ENCODE results near the gene KBTBD12. TPM values are rescaled to one million over a fixed set of nuclear protein-coding genes. Genes with fewer than 3 reads are reported as not detected.

KBTBD12 gene, protein sequence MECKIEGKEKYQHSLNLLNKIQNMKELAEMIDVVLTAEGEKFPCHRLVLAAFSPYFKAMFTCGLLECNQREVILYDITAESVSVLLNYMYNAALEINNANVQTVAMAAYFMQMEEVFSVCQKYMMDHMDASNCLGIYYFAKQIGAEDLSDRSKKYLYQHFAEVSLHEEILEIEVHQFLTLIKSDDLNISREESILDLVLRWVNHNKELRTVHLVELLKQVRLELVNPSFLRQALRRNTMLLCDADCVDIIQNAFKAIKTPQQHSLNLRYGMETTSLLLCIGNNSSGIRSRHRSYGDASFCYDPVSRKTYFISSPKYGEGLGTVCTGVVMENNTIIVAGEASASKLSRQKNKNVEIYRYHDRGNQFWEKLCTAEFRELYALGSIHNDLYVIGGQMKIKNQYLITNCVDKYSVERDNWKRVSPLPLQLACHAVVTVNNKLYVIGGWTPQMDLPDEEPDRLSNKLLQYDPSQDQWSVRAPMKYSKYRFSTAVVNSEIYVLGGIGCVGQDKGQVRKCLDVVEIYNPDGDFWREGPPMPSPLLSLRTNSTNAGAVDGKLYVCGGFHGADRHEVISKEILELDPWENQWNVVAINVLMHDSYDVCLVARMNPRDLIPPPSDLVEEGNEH
- 0.06 TPM for polyA plus RNA-seq (2013, experiment 1 of 2)
- 0.08 TPM for polyA plus RNA-seq (2013, experiment 2 of 2)

GRCh38 chr3:127915115-127915936, at the start of gene KBTBD12:
Gene KBTBD12 (plus strand): TSS chr3:127915232. CDS start chr3:127923062, 7,830 bp downstream.
- no peaks in the 10 kb centered on the region for H3K4me1 ChIP-seq (ENCODE audit: control insufficient read depth, low read depth, low read length)
- H3K23ac ChIP-seq (ENCODE audit: low read length): no peak within 1 kb of the TSS
- H2BK15ac ChIP-seq (replicated peaks; ENCODE audit: low read depth): no peak within 1 kb of the TSS
- WGBS (ENCODE audit: extremely low coverage, insufficient coverage, low lambda C conversion rate): no CpG with 5 or more reads among the region's 69 CpGs
- H4K8ac ChIP-seq (ENCODE audit: low read depth, low read length): no peak within 1 kb of the TSS
- peaks cover 2% of the 10 kb centered on the region for H3K27me3 ChIP-seq (ENCODE audit: insufficient read depth, low read length, poor library complexity)
- H3K36me3 ChIP-seq (ENCODE audit: control insufficient read depth, insufficient read depth, low read length): no peaks in the 10 kb centered on the region
- H3K4me3 ChIP-seq (ENCODE audit: low read length): no peak within 1 kb of the TSS
- no peak within 1 kb of the TSS for H3K27ac ChIP-seq (ENCODE audit: low read depth, low read length)
- no peak within 1 kb of the TSS for H3K56ac ChIP-seq (ENCODE audit: low read length)
- H2BK5ac ChIP-seq (ENCODE audit: low read length): no peak within 1 kb of the TSS
- no peak within 1 kb of the TSS for H3K9ac ChIP-seq (ENCODE audit: low read length)
- H3K79me2 ChIP-seq (ENCODE audit: control insufficient read depth, insufficient read depth, low read length): no peaks in the 10 kb centered on the region
- no peak within 1 kb of the TSS for H3K18ac ChIP-seq (ENCODE audit: low read length)
- DNase-seq: no peak
- H2BK120ac ChIP-seq (ENCODE audit: low read depth, low read length): no peak within 1 kb of the TSS
- H3K4ac ChIP-seq (ENCODE audit: low read depth, low read length): no peak within 1 kb of the TSS
- H3K4me2 ChIP-seq (ENCODE audit: low read length): no peak within 1 kb of the TSS
- no peak within 1 kb of the TSS for H2AK5ac ChIP-seq (ENCODE audit: low read length)
- no peaks in the 10 kb centered on the region for H3K79me1 ChIP-seq (ENCODE audit: low read length)
- no peak within 1 kb of the TSS for H4K5ac ChIP-seq (ENCODE audit: low read length)

- Histone ChIP-seq H3K18ac (ENCODE audit: low read length) (no peak overlapping the region), H3K79me2 (ENCODE audit: control insufficient read depth, insufficient read depth, low read length) (no peaks in the 10 kb centered on the region), H3K4me1 (ENCODE audit: control insufficient read depth, low read depth, low read length) (no peaks in the 10 kb centered on the region), H4K5ac (ENCODE audit: low read length) (no peak overlapping the region), H3K79me1 (ENCODE audit: low read length) (no peaks in the 10 kb centered on the region), H2BK120ac (ENCODE audit: low read depth, low read length) (no peak overlapping the region), H3K56ac (ENCODE audit: low read length) (no peak overlapping the region), H2BK15ac (replicated peaks; ENCODE audit: low read depth) (no peak overlapping the region), H2AK5ac (ENCODE audit: low read length) (no peak overlapping the region), H3K36me3 (ENCODE audit: control insufficient read depth, insufficient read depth, low read length) (no peaks in the 10 kb centered on the region), H3K27me3 (ENCODE audit: insufficient read depth, low read length, poor library complexity) (no peaks in the 10 kb centered on the region), H3K4me2 (ENCODE audit: low read length) (no peak overlapping the region), H2BK5ac (ENCODE audit: low read length) (no peak overlapping the region), H3K9ac (ENCODE audit: low read length) (no peak overlapping the region), H4K8ac (ENCODE audit: low read depth, low read length) (no peak overlapping the region), H3K4me3 (ENCODE audit: low read length) (no peak overlapping the region), H3K27ac (ENCODE audit: low read depth, low read length) (no peak overlapping the region), H3K4ac (ENCODE audit: low read depth, low read length) (no peak overlapping the region), H3K23ac (ENCODE audit: low read length) (no peak overlapping the region)
- no CpG with 5 or more reads among the region's 4 CpGs for WGBS (ENCODE audit: extremely low coverage, insufficient coverage, low lambda C conversion rate)
- DNase-seq: peak; percentile 65
These were observed 49.1 kb upstream of the KBTBD12 start for GRCh38 chr3:127865941-127866340.

GRCh38 chr3:127867412-127867811, 47.6 kb upstream of the KBTBD12 start:
- Histone ChIP-seq H2BK15ac (replicated peaks; ENCODE audit: low read depth) (no peak overlapping the region), H3K4me1 (ENCODE audit: control insufficient read depth, low read depth, low read length) (no peaks in the 10 kb centered on the region), H3K36me3 (ENCODE audit: control insufficient read depth, insufficient read depth, low read length) (no peaks in the 10 kb centered on the region), H3K4ac (ENCODE audit: low read depth, low read length) (no peak overlapping the region), H3K79me2 (ENCODE audit: control insufficient read depth, insufficient read depth, low read length) (no peaks in the 10 kb centered on the region), H2BK5ac (ENCODE audit: low read length) (no peak overlapping the region), H3K18ac (ENCODE audit: low read length) (no peak overlapping the region), H3K27me3 (ENCODE audit: insufficient read depth, low read length, poor library complexity) (no peaks in the 10 kb centered on the region), H3K56ac (ENCODE audit: low read length) (no peak overlapping the region), H4K8ac (ENCODE audit: low read depth, low read length) (no peak overlapping the region), H2BK120ac (ENCODE audit: low read depth, low read length) (no peak overlapping the region), H2AK5ac (ENCODE audit: low read length) (no peak overlapping the region), H3K9ac (ENCODE audit: low read length) (no peak overlapping the region), H3K27ac (ENCODE audit: low read depth, low read length) (no peak overlapping the region), H3K23ac (ENCODE audit: low read length) (no peak overlapping the region), H3K4me2 (ENCODE audit: low read length) (no peak overlapping the region), H3K4me3 (ENCODE audit: low read length) (no peak overlapping the region), H3K79me1 (ENCODE audit: low read length) (no peaks in the 10 kb centered on the region), H4K5ac (ENCODE audit: low read length) (no peak overlapping the region)
- no peak for DNase-seq
- no CpG with 5 or more reads among the region's 2 CpGs for WGBS (ENCODE audit: extremely low coverage, insufficient coverage, low lambda C conversion rate)

- Histone ChIP-seq H4K8ac (ENCODE audit: low read depth, low read length) (no peak overlapping the region), H3K4me2 (ENCODE audit: low read length) (no peak overlapping the region), H2BK5ac (ENCODE audit: low read length) (no peak overlapping the region), H3K27ac (ENCODE audit: low read depth, low read length) (no peak overlapping the region), H3K56ac (ENCODE audit: low read length) (no peak overlapping the region), H2BK120ac (ENCODE audit: low read depth, low read length) (no peak overlapping the region), H3K79me2 (ENCODE audit: control insufficient read depth, insufficient read depth, low read length) (no peaks in the 10 kb centered on the region), H2AK5ac (ENCODE audit: low read length) (no peak overlapping the region), H3K4ac (ENCODE audit: low read depth, low read length) (no peak overlapping the region), H3K4me1 (ENCODE audit: control insufficient read depth, low read depth, low read length) (no peaks in the 10 kb centered on the region), H3K79me1 (ENCODE audit: low read length) (no peaks in the 10 kb centered on the region), H3K4me3 (ENCODE audit: low read length) (no peak overlapping the region), H3K23ac (ENCODE audit: low read length) (no peak overlapping the region), H2BK15ac (replicated peaks; ENCODE audit: low read depth) (no peak overlapping the region), H3K18ac (ENCODE audit: low read length) (no peak overlapping the region), H3K9ac (ENCODE audit: low read length) (no peak overlapping the region), H3K36me3 (ENCODE audit: control insufficient read depth, insufficient read depth, low read length) (no peaks in the 10 kb centered on the region), H3K27me3 (ENCODE audit: insufficient read depth, low read length, poor library complexity) (no peaks in the 10 kb centered on the region), H4K5ac (ENCODE audit: low read length) (no peak overlapping the region)
- DNase-seq: no peak
These were observed 47.0 kb upstream of the KBTBD12 start for GRCh38 chr3:127867986-127868385.

DNA sequence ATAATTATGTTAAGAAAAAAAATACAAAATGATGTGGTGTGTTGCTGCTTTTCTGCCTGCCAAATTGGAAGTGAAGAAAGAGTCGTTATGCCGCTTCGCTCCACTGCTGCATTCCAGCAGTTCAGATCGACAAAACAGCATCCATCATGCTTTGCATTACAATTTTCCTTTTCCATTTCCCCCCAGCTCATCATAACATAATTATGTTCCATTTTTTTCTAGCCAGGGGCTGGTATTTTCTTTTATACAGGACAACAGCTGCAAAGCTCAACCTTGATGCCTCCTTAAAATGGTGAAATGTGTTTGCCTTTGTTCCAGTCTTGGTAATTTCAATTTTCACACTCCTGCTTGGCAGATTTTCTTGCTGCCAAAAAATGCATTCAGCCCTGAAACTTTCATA, 44.9 kb upstream of the KBTBD12 start:
- no peak overlapping the region for H2AK5ac ChIP-seq (ENCODE audit: low read length)
- H2BK5ac ChIP-seq (ENCODE audit: low read length): no peak overlapping the region
- no peaks in the 10 kb centered on the region for H3K36me3 ChIP-seq (ENCODE audit: control insufficient read depth, insufficient read depth, low read length)
- no peak overlapping the region for H2BK120ac ChIP-seq (ENCODE audit: low read depth, low read length)
- WGBS (ENCODE audit: extremely low coverage, insufficient coverage, low lambda C conversion rate): no CpG with 5 or more reads among the region's 4 CpGs
- H4K5ac ChIP-seq (ENCODE audit: low read length): no peak overlapping the region
- H3K79me2 ChIP-seq (ENCODE audit: control insufficient read depth, insufficient read depth, low read length): no peaks in the 10 kb centered on the region
- no peak overlapping the region for H3K9ac ChIP-seq (ENCODE audit: low read length)
- no peaks in the 10 kb centered on the region for H3K4me1 ChIP-seq (ENCODE audit: control insufficient read depth, low read depth, low read length)
- H3K4me3 ChIP-seq (ENCODE audit: low read length): no peak overlapping the region
- no peak overlapping the region for H3K56ac ChIP-seq (ENCODE audit: low read length)
- H2BK15ac ChIP-seq (replicated peaks; ENCODE audit: low read depth): no peak overlapping the region
- no peak overlapping the region for H3K23ac ChIP-seq (ENCODE audit: low read length)
- H4K8ac ChIP-seq (ENCODE audit: low read depth, low read length): no peak overlapping the region
- no peak overlapping the region for H3K4ac ChIP-seq (ENCODE audit: low read depth, low read length)
- H3K27ac ChIP-seq (ENCODE audit: low read depth, low read length): no peak overlapping the region
- no peaks in the 10 kb centered on the region for H3K79me1 ChIP-seq (ENCODE audit: low read length)
- H3K4me2 ChIP-seq (ENCODE audit: low read length): no peak overlapping the region
- H3K18ac ChIP-seq (ENCODE audit: low read length): no peak overlapping the region
- DNase-seq: no peak
- no peaks in the 10 kb centered on the region for H3K27me3 ChIP-seq (ENCODE audit: insufficient read depth, low read length, poor library complexity)

Measured in mesendoderm (in vitro differentiated cells).